SK-N-SH (cell line): ENCODE results near the gene C1QTNF9. TPM values are rescaled to one million over a fixed set of nuclear protein-coding genes. Genes with fewer than 3 reads are reported as not detected.

Source experiments
- CTCF ChIA-PET: fragments of 300-600, 350-600 bp; formaldehyde crosslinking; extraction: SDS; loops from one replicate; lab custom pipeline; 2021; lab: Yijun Ruan, JAX
- POLR2A ChIA-PET: fragments of 350-600 bp; sonication (Branson Sonifier 250); formaldehyde crosslinking; extraction: SDS; loops from one replicate; lab custom pipeline; 2020; ENCODE audit warnings: antibody characterized with exemption, inconsistent platforms; lab: Yijun Ruan, JAX
- DNase-seq: peaks from one replicate; pipeline ENCODE4 v3.0.0; 2012
- H2AFZ ChIP-seq: fragments of 200-600 bp; sonication (generic); 2 replicates; pipeline ENCODE4 v1.8.1; 2016; ENCODE audit warnings: antibody characterized with exemption, mild to moderate bottlenecking, low read depth
- H3F3A ChIP-seq: fragments of 200-600 bp; sonication (generic); replicated peaks from 2 replicates; pipeline ENCODE3; 2016; ENCODE audit warnings: antibody characterized with exemption, mild to moderate bottlenecking; ENCODE audit not compliant: insufficient read depth
- H3K27ac ChIP-seq, 2 experiments: fragments of 200-500 bp in 1 of 2; fragments of 200-600 bp in 1 of 2; sonication (Bioruptor generic) in 1 of 2; sonication (generic), shearing (Covaris generic) in 1 of 2; 2 replicates each; pipeline versions ENCODE4 v1.5.1 to v1.6.1; 2014 to 2016; ENCODE audit warnings: low read depth in 2 of 2, inconsistent platforms in 1 of 2, low read length in 1 of 2, mild to moderate bottlenecking in 1 of 2, mixed read lengths in 1 of 2
- H3K27me3 ChIP-seq: fragments of 200-600 bp; sonication (generic), shearing (Covaris generic); 2 replicates; pipeline ENCODE4 v1.6.1; 2016; ENCODE audit warnings: mixed run types; ENCODE audit not compliant: insufficient read depth
- H3K36me3 ChIP-seq, 2 experiments: fragments of 200-500 bp in 1 of 2; fragments of 200-600 bp in 1 of 2; sonication (Bioruptor generic) in 1 of 2; sonication (generic) in 1 of 2; replicated peaks in 1 of 2; 2 replicates each; pipeline versions ENCODE3 to v1.5.1; 2014 to 2016; ENCODE audit warnings: low read length in 1 of 2, mild to moderate bottlenecking in 1 of 2; ENCODE audit not compliant: insufficient read depth in 2 of 2, control insufficient read depth in 1 of 2
- H3K4me1 ChIP-seq, 2 experiments: fragments of 200-500 bp in 1 of 2; fragments of 200-600 bp in 1 of 2; sonication (Bioruptor generic) in 1 of 2; sonication (generic), shearing (Covaris generic) in 1 of 2; 2 replicates each; pipeline versions ENCODE4 v1.5.1 to v1.6.1; 2014 to 2016; ENCODE audit warnings: low read depth in 1 of 2, low read length in 1 of 2, mixed run types in 1 of 2; ENCODE audit not compliant: insufficient read depth in 2 of 2, control insufficient read depth in 1 of 2
- H3K4me2 ChIP-seq: fragments of 200-600 bp; sonication (generic), shearing (Covaris generic); 2 replicates; pipeline ENCODE4 v1.6.1; 2017; ENCODE audit warnings: mixed run types
- H3K4me3 ChIP-seq, 2 experiments: fragments of 200-500 bp in 1 of 2; fragments of 200-600 bp in 1 of 2; sonication (Bioruptor generic) in 1 of 2; sonication (generic), shearing (Covaris generic) in 1 of 2; 2 replicates each; pipeline versions ENCODE4 v1.5.1 to v1.8.1; 2014 to 2016; ENCODE audit warnings: low read depth in 2 of 2, inconsistent platforms in 1 of 2, low read length in 1 of 2, mild to moderate bottlenecking in 1 of 2, mixed read lengths in 1 of 2, moderate library complexity in 1 of 2
- H3K79me2 ChIP-seq: fragments of 200-600 bp; sonication (generic); 2 replicates; pipeline ENCODE4 v1.8.1; 2017; ENCODE audit warnings: mild to moderate bottlenecking; ENCODE audit not compliant: insufficient read depth
- H3K9ac ChIP-seq: fragments of 200-600 bp; sonication (generic); 2 replicates; pipeline ENCODE4 v1.6.1; 2017; ENCODE audit warnings: mixed run types
- H3K9me2 ChIP-seq: fragments of 200-600 bp; sonication (generic); 2 replicates; pipeline ENCODE4 v1.6.1; 2017; ENCODE audit warnings: mixed run types
- H3K9me3 ChIP-seq: fragments of 200-600 bp; sonication (generic); 2 replicates; pipeline ENCODE4 v1.6.1; 2017; ENCODE audit warnings: mixed run types, mild to moderate bottlenecking, moderate library complexity
- H4K20me1 ChIP-seq: fragments of 200-600 bp; sonication (generic); 2 replicates; pipeline ENCODE4 v1.6.1; 2017; ENCODE audit warnings: mild to moderate bottlenecking, mixed run types; ENCODE audit not compliant: insufficient read depth
- CHD2 ChIP-seq: fragments of 150-350 bp; IDR thresholded peaks from 2 replicates; pipeline ENCODE4 v1.6.1; 2018; ENCODE audit warnings: low read length; ENCODE audit not compliant: partially characterized antibody
- CTCF ChIP-seq: fragments of 200-600 bp; sonication (generic); IDR thresholded peaks from 2 replicates; pipeline ENCODE4 v1.6.1; 2017; ENCODE audit warnings: antibody characterized with exemption, mild to moderate bottlenecking, moderate library complexity
- EP300 ChIP-seq, 2 experiments: IDR thresholded peaks; 2 replicates each; pipeline versions ENCODE4 v1.4.0 to v1.6.1; 2012; ENCODE audit warnings: borderline replicate concordance in 1 of 2, low read depth in 1 of 2, low read length in 1 of 2
- FOSL2 ChIP-seq: IDR thresholded peaks from 2 replicates; pipeline ENCODE4 v1.4.0; 2012; ENCODE audit warnings: low read depth, mild to moderate bottlenecking, moderate library complexity, borderline replicate concordance
- FOXJ3 ChIP-seq: sonication (generic); formaldehyde crosslinking; IDR thresholded peaks from 2 replicates; pipeline ENCODE4 v1.5.1; 2020; ENCODE audit warnings: mild to moderate bottlenecking, missing genetic modification reagents
- MAX ChIP-seq: IDR thresholded peaks from 2 replicates; pipeline ENCODE4 v1.4.0; 2012; ENCODE audit warnings: low read depth
- MEF2A ChIP-seq: IDR thresholded peaks from 2 replicates; pipeline ENCODE4 v1.4.0; 2012; ENCODE audit warnings: low read depth, borderline replicate concordance
- POLR2AphosphoS5 ChIP-seq: IDR thresholded peaks from 2 replicates; pipeline ENCODE4 v1.6.1; 2012; ENCODE audit warnings: low read depth, low read length
- RCOR1 ChIP-seq: fragments of 150-350 bp; IDR thresholded peaks from 2 replicates; pipeline ENCODE4 v1.6.1; 2017; ENCODE audit warnings: antibody characterized with exemption, low read length
- RXRA ChIP-seq: IDR thresholded peaks from 2 replicates; pipeline ENCODE4 v1.4.0; 2012; ENCODE audit warnings: low read depth, mild to moderate bottlenecking, borderline replicate concordance
- SIN3A ChIP-seq: IDR thresholded peaks from 2 replicates; pipeline ENCODE4 v1.6.1; 2012; ENCODE audit warnings: low read depth, mild to moderate bottlenecking, low read length, moderate library complexity, borderline replicate concordance
- USF1 ChIP-seq: IDR thresholded peaks from 2 replicates; pipeline ENCODE4 v1.4.0; 2012; ENCODE audit warnings: low read depth, borderline replicate concordance
- USF2 ChIP-seq: fragments of 150-350 bp; IDR thresholded peaks from 2 replicates; pipeline ENCODE4 v1.6.1; 2017; ENCODE audit warnings: antibody characterized with exemption, low read length, low read depth, borderline replicate concordance
- ZBTB33 ChIP-seq: IDR thresholded peaks from 2 replicates; pipeline ENCODE4 v1.4.0; 2012; ENCODE audit warnings: low read depth, borderline replicate concordance
- WGBS: methylation state at CpG from one replicate; pipeline ENCODE4 v1.1.6; 2017; ENCODE audit warnings: low lambda C conversion rate; 5-methylcytosine and 5-hydroxymethylcytosine counted together
- polyA plus RNA-seq, 3 experiments: library from polyadenylated mRNA; depleted of rRNA; stranded (reverse); fragments of >200 nt; gene quantifications; 2 replicates each; pipeline ENCODE4 v1.2.3, GENCODE V29; 2012

Gene C1QTNF9
- polyA plus RNA-seq, 1 of the 3 experiments (the other 2 are of a cell fraction): not detected

- Histone ChIP-seq H3K9me2 (no peaks in the 10 kb centered on the region), H4K20me1 (no peaks in the 10 kb centered on the region), H3F3A (no peaks in the 10 kb centered on the region), H3K36me3 (no peaks in the 10 kb centered on the region), H3K4me3 (no peak overlapping the region), H2AFZ (no peak overlapping the region), H3K79me2 (no peaks in the 10 kb centered on the region), H3K4me1 (no peaks in the 10 kb centered on the region), H3K4me2 (no peak overlapping the region), H3K9ac (no peak overlapping the region), H3K27ac (no peak overlapping the region), H3K27me3 (no peaks in the 10 kb centered on the region), H3K9me3 (no peaks in the 10 kb centered on the region)
- CTCF ChIA-PET: no interaction called here
- no peak for TF ChIP-seq USF2
- no peak for TF ChIP-seq POLR2AphosphoS5
- no peak for TF ChIP-seq FOSL2
- TF ChIP-seq CHD2: no peak
- no peak for TF ChIP-seq RCOR1
- no peak for DNase-seq
- POLR2A ChIA-PET: no interaction called here
- 94% methylated on average over 25 of the region's 26 CpGs for WGBS
Observed at GRCh38 chr13:24340608-24340955, 31.2 kb downstream of the C1QTNF9 start.

- Histone ChIP-seq H3K4me2 (no peak overlapping the region), H3F3A (no peaks in the 10 kb centered on the region), H3K27me3 (no peaks in the 10 kb centered on the region), H3K4me1 (no peaks in the 10 kb centered on the region), H3K79me2 (no peaks in the 10 kb centered on the region), H2AFZ (no peak overlapping the region), H3K4me3 (no peak overlapping the region), H3K36me3 (no peaks in the 10 kb centered on the region), H3K27ac (no peak overlapping the region), H3K9me2 (no peaks in the 10 kb centered on the region), H3K9ac (no peak overlapping the region), H4K20me1 (no peaks in the 10 kb centered on the region), H3K9me3 (no peaks in the 10 kb centered on the region)
- DNase-seq: no peak
- ChIA-PET CTCF (no interaction called here), POLR2A (no interaction called here)
- no peak for TF ChIP-seq POLR2AphosphoS5
- TF ChIP-seq RXRA: no peak
- TF ChIP-seq USF2: no peak
- no peak for TF ChIP-seq USF1
- no peak for TF ChIP-seq SIN3A
- no peak for TF ChIP-seq ZBTB33
- TF ChIP-seq MAX: no peak
- no peak for TF ChIP-seq EP300 (IDR thresholded peaks at IDR 0.05; ENCODE audit: borderline replicate concordance in 1 of 2, low read depth in 1 of 2, low read length in 1 of 2)
- TF ChIP-seq MEF2A: no peak
- TF ChIP-seq CTCF: no peak
- no peak for TF ChIP-seq FOXJ3 (CRISPR knock-in tag)
- TF ChIP-seq RCOR1: no peak
- WGBS: 32% methylated on average over 3 of the region's 3 CpGs
Observed at GRCh38 chr13:24341439-24341838, 32.1 kb downstream of the C1QTNF9 start.
